Measurements from ENCODE around the gene GABRP. TPM values are rescaled to one million over a fixed set of nuclear protein-coding genes. Genes with fewer than 3 reads are reported as not detected.
A peak's percentile ranks its signal among the peaks of the same experiment; 100 is the strongest.

Gene GABRP
- total RNA-seq, 1 donor from 2014 or later: not detected

- DNase-seq (ENCODE audit: low read depth): no peak
- TF ChIP-seq CTCF (conservative IDR thresholded peaks at IDR 0.05; ENCODE audit: low read depth, low read length): no peak
- H3K4me3 ChIP-seq (ENCODE audit: low read depth, low read length): no peak overlapping the region
Observed at GRCh38 chr5:170788626-170789304, 5.2 kb downstream of the GABRP start.

DNA sequence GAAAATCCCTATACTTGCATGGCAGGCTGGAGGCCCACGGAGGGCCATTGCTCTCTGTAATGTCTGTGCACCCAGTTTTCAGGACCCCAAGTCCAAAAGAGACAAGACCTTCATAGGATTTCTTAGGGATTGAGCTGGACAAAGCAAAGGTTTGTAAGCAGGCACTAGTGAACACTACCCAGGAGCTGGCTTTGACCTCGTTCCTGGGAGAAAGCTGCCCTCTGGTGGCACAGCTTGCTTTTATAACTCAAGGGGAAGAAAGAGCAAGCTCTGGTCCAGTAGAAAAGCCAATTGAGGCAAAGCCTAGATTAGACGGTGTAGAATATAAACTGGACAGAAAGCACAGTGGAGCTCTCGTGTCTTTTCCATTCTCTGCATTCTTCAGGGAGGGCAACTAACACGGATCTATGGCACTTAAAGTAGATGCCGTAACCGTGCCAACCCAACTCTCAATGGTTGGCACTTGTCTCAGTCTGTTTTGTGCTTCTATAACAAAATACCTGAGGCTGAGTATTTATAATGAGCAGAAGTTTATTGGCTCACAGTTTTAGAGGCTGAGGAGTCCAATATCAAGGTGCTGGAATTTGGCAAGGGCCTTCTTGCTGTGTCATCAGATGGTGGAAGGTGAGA, 7.9 kb downstream of the GABRP start:
- DNase-seq (ENCODE audit: low read depth): peak; percentile 15
- no peak overlapping the region for H3K4me3 ChIP-seq (ENCODE audit: low read depth, low read length)
- peak; percentile 86 for TF ChIP-seq CTCF (conservative IDR thresholded peaks at IDR 0.05; ENCODE audit: low read depth, low read length)

DNA sequence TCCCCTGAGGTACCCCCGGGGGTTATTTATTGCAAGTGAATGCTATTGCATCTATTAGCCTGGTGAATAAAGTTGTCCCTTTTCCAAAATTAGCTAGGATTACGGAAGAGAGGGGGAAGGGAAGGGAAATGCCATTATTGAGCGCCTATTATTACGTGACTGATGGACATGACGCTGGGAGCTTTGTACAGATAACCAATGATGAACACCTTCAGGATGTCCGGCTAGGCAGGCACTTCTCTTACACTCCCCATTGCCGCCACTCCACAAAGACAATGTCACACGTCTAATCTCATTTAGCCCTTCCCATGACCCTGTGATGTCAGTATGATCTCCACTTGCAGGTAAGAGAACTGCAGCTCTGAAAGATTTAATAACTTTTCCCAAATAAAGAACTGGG, 9.4 kb downstream of the GABRP start:
- no peak for TF ChIP-seq CTCF (conservative IDR thresholded peaks at IDR 0.05; ENCODE audit: low read depth, low read length)
- DNase-seq (ENCODE audit: low read depth): no peak
- no peak overlapping the region for H3K4me3 ChIP-seq (ENCODE audit: low read depth, low read length)

GRCh38 chr5:170795154-170795553, 11.6 kb downstream of the GABRP start:
- TF ChIP-seq CTCF (conservative IDR thresholded peaks at IDR 0.05; ENCODE audit: low read depth, low read length): no peak
- no peak overlapping the region for H3K4me3 ChIP-seq (ENCODE audit: low read depth, low read length)
- no peak for DNase-seq (ENCODE audit: low read depth)

- no peak for DNase-seq (ENCODE audit: low read depth)
- TF ChIP-seq CTCF (conservative IDR thresholded peaks at IDR 0.05; ENCODE audit: low read depth, low read length): no peak
- no peak overlapping the region for H3K4me3 ChIP-seq (ENCODE audit: low read depth, low read length)
Observed at GRCh38 chr5:170805666-170806065, 22.1 kb downstream of the GABRP start.

DNA sequence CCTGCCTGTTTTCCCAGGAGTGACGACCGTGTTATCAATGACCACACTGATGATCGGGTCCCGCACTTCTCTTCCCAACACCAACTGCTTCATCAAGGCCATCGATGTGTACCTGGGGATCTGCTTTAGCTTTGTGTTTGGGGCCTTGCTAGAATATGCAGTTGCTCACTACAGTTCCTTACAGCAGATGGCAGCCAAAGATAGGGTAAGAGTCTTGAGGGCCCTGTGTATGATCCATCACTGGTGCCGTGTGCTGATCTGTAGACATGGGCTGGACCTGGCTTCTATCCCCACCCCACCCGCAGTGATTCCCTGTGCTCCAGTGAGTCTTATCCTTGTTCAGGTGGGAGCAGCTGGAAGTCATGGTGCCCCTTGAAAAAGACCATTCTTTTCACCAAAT, 26.0 kb downstream of the GABRP start:
- DNase-seq (ENCODE audit: low read depth): peak; percentile 10
- peak; percentile 73 for TF ChIP-seq CTCF (conservative IDR thresholded peaks at IDR 0.05; ENCODE audit: low read depth, low read length)
- no peak overlapping the region for H3K4me3 ChIP-seq (ENCODE audit: low read depth, low read length)

- H3K4me3 ChIP-seq (ENCODE audit: low read depth, low read length): no peak overlapping the region
Observed at GRCh38 chr5:170811719-170812118, 28.2 kb downstream of the GABRP start.

More at GRCh38 chr5:170811719-170812118, 28.2 kb downstream of the GABRP start:
- no peak for DNase-seq (ENCODE audit: low read depth)
- TF ChIP-seq CTCF (conservative IDR thresholded peaks at IDR 0.05; ENCODE audit: low read depth, low read length): no peak

Measured in epithelial cell of proximal tubule (primary cell).